Testis (tissue), 3 donors: ENCODE data around the gene MTMR3. TPM values are rescaled to one million over a fixed set of nuclear protein-coding genes. Genes with fewer than 3 reads are reported as not detected.

Experiments
- DNase-seq: peaks from one replicate; pipeline ENCODE4 v3.0.0-alpha.2; 2019
- H3K27ac ChIP-seq, 2 donors: fragments of 200-600 bp; sonication (generic); one replicate each; pipeline ENCODE4 v1.5.1; 2019
- H3K27me3 ChIP-seq: fragments of 200-600 bp; sonication (generic); one replicate; pipeline ENCODE4 v1.5.1; 2019
- H3K36me3 ChIP-seq: fragments of 200-600 bp; sonication (generic); one replicate; pipeline ENCODE4 v1.5.1; 2017; ENCODE audit warnings: low read depth; ENCODE audit errors: missing control alignments
- H3K4me1 ChIP-seq: fragments of 200-600 bp; sonication (generic); one replicate; pipeline ENCODE4 v1.5.1; 2019
- H3K4me3 ChIP-seq, 2 donors: fragments of 200-600 bp; sonication (generic); one replicate each; pipeline ENCODE4 v1.5.1; 2017 to 2019
- H3K9me3 ChIP-seq: fragments of 200-600 bp; sonication (generic); one replicate; pipeline ENCODE4 v1.5.1; 2017
- POLR2A ChIP-seq: fragments of 450-650 bp; IDR thresholded peaks from one replicate; pipeline ENCODE4 v1.6.1; 2017; ENCODE audit warnings: antibody characterized with exemption, mild to moderate bottlenecking, moderate library complexity
- WGBS, 2 donors: methylation state at CpG; one replicate each; pipeline ENCODE4 v1.1.5; 2018; 5-methylcytosine and 5-hydroxymethylcytosine counted together
- intact Hi-C: fragments of 100-400 bp; cut with DNase I; formaldehyde crosslinking; loops from one replicate; pipeline ENCODE4 v1.15.1; 2023; ENCODE audit warnings: low total_unique reads
- polyA plus RNA-seq: library from polyadenylated mRNA; stranded (reverse); fragments of 350-450 nt; fragmentation: Illumina TruSeq; extraction: RNeasy Lipid Tissue Mini Kit (QIAGEN cat#74804); gene quantifications from one replicate; pipeline ENCODE4 v1.2.3, GENCODE V29; 2014; ENCODE audit warnings: low read depth, low replicate concordance; ENCODE audit not compliant: insufficient read depth
- total RNA-seq, 2 donors: library from RNA; depleted of rRNA; stranded (reverse); fragments of >200 nt; gene quantifications; one replicate each; pipeline ENCODE4 v1.2.3, GENCODE V29; 2016
- TF ChIP-seq, protein P1 (sequence below), 3 experiments: fragments of 450-650 bp in 2 of 3; fragments of 200-600 bp in 1 of 3; sonication (generic) in 1 of 3; IDR thresholded peaks; one replicate each; pipeline ENCODE4 v1.5.1; 2016 to 2019; ENCODE audit warnings: antibody characterized with exemption in 3 of 3, mild to moderate bottlenecking in 2 of 3, moderate library complexity in 1 of 3

Gene MTMR3
- total and polyA plus RNA-seq, 3 donors from 2014 or later: 75.2 to 137 (median 130) TPM

DNA sequence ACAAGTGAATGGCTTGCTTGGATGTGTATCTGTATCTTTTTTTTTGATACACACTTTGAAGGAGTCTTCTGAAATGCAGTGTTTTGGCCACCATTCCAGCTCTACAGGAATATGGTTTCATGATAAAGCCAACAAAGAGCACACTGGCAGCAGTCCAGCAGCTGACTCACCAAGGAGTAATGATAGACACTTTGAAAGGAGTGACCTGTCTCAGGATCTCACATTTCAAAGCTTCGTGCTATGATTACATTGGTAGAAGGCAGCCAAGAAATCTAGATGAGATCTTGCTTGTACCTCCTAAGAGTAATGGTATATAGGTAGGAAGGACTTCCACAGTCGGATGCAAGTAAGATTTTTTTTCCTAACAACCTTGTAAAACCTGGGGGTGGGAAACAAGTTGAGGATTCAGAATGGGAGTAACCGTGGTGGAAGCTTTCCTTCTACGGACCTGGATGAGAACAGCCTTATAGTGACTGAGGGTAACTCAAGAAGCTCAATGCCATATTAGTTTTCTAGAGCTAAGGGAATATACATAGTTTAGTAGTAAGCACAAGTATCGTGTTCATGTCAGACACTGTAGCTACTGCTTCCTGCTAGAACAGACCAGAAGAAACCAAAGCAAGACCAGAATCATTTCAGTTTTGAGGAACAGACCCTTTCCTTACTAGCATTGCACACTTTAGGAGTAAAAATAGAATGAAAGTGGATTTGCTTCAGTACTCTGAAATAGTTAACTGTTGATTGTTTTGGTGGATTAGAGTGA, 25.0 kb downstream of the MTMR3 start:
- H3K4me1 ChIP-seq: peaks cover 22% of the 10 kb centered on the region
- WGBS, 2 donors: 43 to 62% methylated on average over 5 of the region's 5 CpGs
- peak; percentile 92 for DNase-seq

DNA sequence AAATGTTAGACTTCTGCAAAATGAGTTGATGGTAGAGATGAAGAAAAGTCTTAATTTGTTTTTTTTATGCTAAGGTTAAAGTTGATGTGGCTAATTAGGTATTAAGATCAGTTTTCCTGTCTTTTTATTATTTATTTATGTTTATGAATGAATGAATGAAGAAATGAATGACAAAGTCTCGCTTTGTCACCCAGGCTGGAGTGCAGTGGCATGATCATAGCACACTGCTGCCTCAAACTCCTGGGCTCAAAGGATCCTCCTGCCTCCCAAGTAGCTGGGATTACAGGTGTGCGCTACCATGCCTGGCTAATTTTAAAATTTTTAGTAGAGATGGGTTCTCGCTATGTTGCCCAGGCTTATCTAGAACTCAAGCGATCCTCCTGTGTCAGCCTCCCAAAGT, 29.2 kb downstream of the MTMR3 start:
- Histone ChIP-seq H3K9me3 (no peaks in the 10 kb centered on the region), H3K27me3 (no peaks in the 10 kb centered on the region), H3K36me3 (no peaks in the 10 kb centered on the region), H3K4me3 (no peak overlapping the region), H3K4me1 (peaks cover 23% of the 10 kb centered on the region), H3K27ac (no peak overlapping the region)
- intact Hi-C loops: no loop called here
- WGBS, 2 donors: 87 to 91% methylated on average over 4 of the region's 4 CpGs
- DNase-seq: no peak
- TF ChIP-seq, protein P1, sequence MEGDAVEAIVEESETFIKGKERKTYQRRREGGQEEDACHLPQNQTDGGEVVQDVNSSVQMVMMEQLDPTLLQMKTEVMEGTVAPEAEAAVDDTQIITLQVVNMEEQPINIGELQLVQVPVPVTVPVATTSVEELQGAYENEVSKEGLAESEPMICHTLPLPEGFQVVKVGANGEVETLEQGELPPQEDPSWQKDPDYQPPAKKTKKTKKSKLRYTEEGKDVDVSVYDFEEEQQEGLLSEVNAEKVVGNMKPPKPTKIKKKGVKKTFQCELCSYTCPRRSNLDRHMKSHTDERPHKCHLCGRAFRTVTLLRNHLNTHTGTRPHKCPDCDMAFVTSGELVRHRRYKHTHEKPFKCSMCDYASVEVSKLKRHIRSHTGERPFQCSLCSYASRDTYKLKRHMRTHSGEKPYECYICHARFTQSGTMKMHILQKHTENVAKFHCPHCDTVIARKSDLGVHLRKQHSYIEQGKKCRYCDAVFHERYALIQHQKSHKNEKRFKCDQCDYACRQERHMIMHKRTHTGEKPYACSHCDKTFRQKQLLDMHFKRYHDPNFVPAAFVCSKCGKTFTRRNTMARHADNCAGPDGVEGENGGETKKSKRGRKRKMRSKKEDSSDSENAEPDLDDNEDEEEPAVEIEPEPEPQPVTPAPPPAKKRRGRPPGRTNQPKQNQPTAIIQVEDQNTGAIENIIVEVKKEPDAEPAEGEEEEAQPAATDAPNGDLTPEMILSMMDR (IDR thresholded peaks at IDR 0.05): no peak
- TF ChIP-seq POLR2A: no peak

More for the DNA sequence above, 25.0 kb downstream of the MTMR3 start:
- Histone ChIP-seq H3K4me3 (no peak overlapping the region), H3K27me3 (no peaks in the 10 kb centered on the region), H3K27ac (peak overlapping the region; percentile 14 to 43), H3K9me3 (no peaks in the 10 kb centered on the region), H3K36me3 (no peaks in the 10 kb centered on the region)
- intact Hi-C loops: no loop called here
- TF ChIP-seq POLR2A: no peak
- TF ChIP-seq, protein P1 (IDR thresholded peaks at IDR 0.05): no peak

DNA sequence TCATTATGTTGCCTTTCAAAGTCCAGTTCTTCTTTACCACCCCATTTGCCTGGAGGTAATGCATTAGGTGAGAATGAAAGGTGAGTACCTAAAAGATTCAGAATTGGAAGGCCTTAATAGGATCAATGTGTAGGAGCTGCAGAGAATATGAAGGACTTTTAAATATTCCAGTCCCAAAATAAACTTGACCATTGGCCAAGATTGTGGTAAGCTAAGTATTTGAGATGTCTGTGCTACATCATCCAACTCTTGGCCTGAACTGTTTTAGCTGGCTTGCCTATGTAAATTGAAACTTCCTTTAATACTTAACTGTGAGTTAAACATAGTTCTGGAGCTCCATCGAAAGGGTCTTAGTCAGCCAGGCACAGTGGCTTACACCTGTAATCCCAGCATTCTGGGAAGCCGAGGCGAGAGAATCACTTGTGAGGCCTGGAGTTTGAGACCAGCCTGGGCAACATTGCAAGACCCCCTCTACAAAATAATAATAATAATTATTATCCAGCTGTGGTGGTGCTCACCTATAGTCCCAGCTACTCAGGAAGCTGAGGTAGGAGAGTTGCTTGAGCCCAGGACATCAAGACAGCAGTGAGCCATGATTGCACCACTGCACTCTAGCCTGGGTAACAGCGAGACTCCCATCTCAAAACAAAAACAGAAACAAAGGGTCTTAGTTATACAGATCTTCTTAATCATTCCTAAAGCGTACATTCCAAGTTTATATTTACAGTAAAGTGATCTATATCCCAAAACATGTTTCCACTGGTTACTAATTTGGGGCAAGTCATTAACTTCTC, 29.8 kb downstream of the MTMR3 start:
- H3K4me1 ChIP-seq: peaks cover 23% of the 10 kb centered on the region
- H3K36me3 ChIP-seq: no peaks in the 10 kb centered on the region
- 92 to 94% methylated on average over 5 of the region's 5 CpGs for WGBS, 2 donors
- no peaks in the 10 kb centered on the region for H3K27me3 ChIP-seq
- H3K4me3 ChIP-seq: no peak overlapping the region
- H3K9me3 ChIP-seq: no peaks in the 10 kb centered on the region
- intact Hi-C loops: no loop called here
- TF ChIP-seq, protein P1 (IDR thresholded peaks at IDR 0.05): no peak
- no peak for TF ChIP-seq POLR2A
- no peak for DNase-seq
- no peak overlapping the region for H3K27ac ChIP-seq

DNA sequence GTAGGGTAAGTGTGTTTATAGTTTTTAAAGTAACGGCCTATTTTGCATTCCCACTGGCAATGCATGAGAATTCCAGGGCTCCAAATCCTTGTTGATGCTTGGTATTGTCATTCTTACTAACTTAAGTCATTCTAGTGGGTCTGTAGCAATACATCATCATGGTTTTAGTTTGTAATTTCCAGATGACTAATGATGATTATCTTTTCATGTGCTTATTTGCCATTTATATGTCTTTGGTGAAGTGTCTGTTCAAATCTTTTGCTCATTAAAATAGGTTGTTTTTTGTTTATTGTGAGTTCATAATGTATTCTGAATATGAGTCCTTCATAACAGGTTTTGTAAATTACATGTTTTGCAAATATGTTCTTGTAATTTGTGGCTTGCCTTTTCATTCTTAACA, 31.2 kb downstream of the MTMR3 start:
- Histone ChIP-seq H3K36me3 (no peaks in the 10 kb centered on the region), H3K4me1 (peaks cover 22% of the 10 kb centered on the region), H3K27me3 (no peaks in the 10 kb centered on the region), H3K27ac (no peak overlapping the region), H3K9me3 (no peaks in the 10 kb centered on the region), H3K4me3 (no peak overlapping the region)
- no peak for DNase-seq
- TF ChIP-seq, protein P1 (IDR thresholded peaks at IDR 0.05): no peak
- TF ChIP-seq POLR2A: no peak
- intact Hi-C loops: no loop called here
- WGBS, 2 donors: 76 to 79% methylated on average over 1 of the region's 1 CpG
